Colonic mucosa (tissue), 4 donors: ENCODE results near the gene PTPRN2. TPM values are rescaled to one million over a fixed set of nuclear protein-coding genes. Genes with fewer than 3 reads are reported as not detected.
"Not testable (repeated sequence)": the region's sequence is repeated elsewhere in the genome, so short reads cannot be mapped to it uniquely, and the experiment has no call there.

Source experiments
- DNase-seq: peaks from one replicate; pipeline ENCODE4 v3.0.0-alpha.2; 2020
- H3K27ac ChIP-seq: fragments of 200-600 bp; one replicate; pipeline ENCODE4 v1.8.0; 2021
- H3K27me3 ChIP-seq: fragments of 200-600 bp; one replicate; pipeline ENCODE4 v1.8.0; 2021
- H3K36me3 ChIP-seq: fragments of 200-600 bp; one replicate; pipeline ENCODE4 v1.8.0; 2021
- H3K4me1 ChIP-seq: fragments of 200-600 bp; one replicate; pipeline ENCODE4 v1.8.0; 2021; ENCODE audit warnings: mild to moderate bottlenecking
- H3K4me3 ChIP-seq: fragments of 200-600 bp; one replicate; pipeline ENCODE4 v1.8.0; 2021
- H3K9ac ChIP-seq, 2 donors: one replicate each; pipeline ENCODE4 v1.7.0; 2013; ENCODE audit warnings: control low read depth in 2 of 2, low read depth in 2 of 2, low read length in 2 of 2
- H3K9me3 ChIP-seq: fragments of 200-600 bp; one replicate; pipeline ENCODE4 v1.8.0; 2021
- CTCF ChIP-seq: fragments of 200-600 bp; IDR thresholded peaks from one replicate; pipeline ENCODE4 v1.8.0; 2022; ENCODE audit warnings: antibody characterized with exemption, mild to moderate bottlenecking
- intact Hi-C: fragments of 100-400 bp; cut with DNase I; formaldehyde crosslinking; loops from one replicate; pipeline ENCODE4 v1.14.1; 2022
- total RNA-seq, 2 donors: library from RNA; stranded (reverse); fragmentation: NEBNext Ultra II Directional in 1 of 2; extraction: Animal tissue kit (Norgen Biotek cat#: 25700) in 1 of 2; gene quantifications; one replicate each; pipeline ENCODE4 v1.2.1, GENCODE V29; 2021
- donor health status: healthy.
- donor health status: DM: no; HTN: no; CAD: no.
- donor health status: DM: no; HTN: no; CAD: no.

Gene PTPRN2
- total RNA-seq, 2 donors from 2014 or later = 14.7 to 21.6 TPM

GRCh38 chr7:157984423-157985163, 603.0 kb downstream of the PTPRN2 start:
- no peak for DNase-seq
- Histone ChIP-seq H3K4me3 (no peak overlapping the region), H3K9ac (no peak overlapping the region), H3K36me3 (no peaks in the 10 kb centered on the region), H3K27ac (no peak overlapping the region), H3K27me3 (no peaks in the 10 kb centered on the region), H3K4me1 (no peaks in the 10 kb centered on the region), H3K9me3 (no peaks in the 10 kb centered on the region)
- intact Hi-C loops = no loop called here
- TF ChIP-seq CTCF = no peak

GRCh38 chr7:157983502-157984422, 603.9 kb downstream of the PTPRN2 start:
- intact Hi-C loops = no loop called here
- no peak overlapping the region for H3K9ac ChIP-seq
- no peak for DNase-seq

GRCh38 chr7:157981778-157982177, 605.8 kb downstream of the PTPRN2 start:
- DNase-seq = no peak
- Histone ChIP-seq H3K27ac (no peak overlapping the region), H3K27me3 (no peaks in the 10 kb centered on the region), H3K4me1 (no peaks in the 10 kb centered on the region), H3K36me3 (no peaks in the 10 kb centered on the region), H3K9me3 (no peaks in the 10 kb centered on the region), H3K4me3 (no peak overlapping the region), H3K9ac (no peak overlapping the region)
- intact Hi-C loops = no loop called here
- no peak for TF ChIP-seq CTCF

More at GRCh38 chr7:157983502-157984422, 603.9 kb downstream of the PTPRN2 start:
- H3K27ac ChIP-seq = no peak overlapping the region
- no peaks in the 10 kb centered on the region for H3K9me3 ChIP-seq
- no peaks in the 10 kb centered on the region for H3K4me1 ChIP-seq
- TF ChIP-seq CTCF = no peak
- no peaks in the 10 kb centered on the region for H3K27me3 ChIP-seq
- H3K4me3 ChIP-seq = no peak overlapping the region
- no peaks in the 10 kb centered on the region for H3K36me3 ChIP-seq

GRCh38 chr7:157980774-157981173, 606.8 kb downstream of the PTPRN2 start:
- H3K4me1 ChIP-seq = no peaks in the 10 kb centered on the region
- TF ChIP-seq CTCF = no peak
- DNase-seq = no peak
- no peaks in the 10 kb centered on the region for H3K36me3 ChIP-seq
- H3K4me3 ChIP-seq = no peak overlapping the region
- intact Hi-C loops = no loop called here
- no peak overlapping the region for H3K9ac ChIP-seq
- H3K27ac ChIP-seq = no peak overlapping the region
- no peaks in the 10 kb centered on the region for H3K27me3 ChIP-seq
- H3K9me3 ChIP-seq = no peaks in the 10 kb centered on the region

- H3K9me3 ChIP-seq, intact Hi-C loops, DNase-seq: not testable (repeated sequence)
These were observed 607.3 kb downstream of the PTPRN2 start for GRCh38 chr7:157980341-157980731.

More at GRCh38 chr7:157980341-157980731, 607.3 kb downstream of the PTPRN2 start:
- H3K4me3 ChIP-seq, H3K36me3 ChIP-seq, H3K27me3 ChIP-seq, H3K4me1 ChIP-seq, H3K27ac ChIP-seq, H3K9ac ChIP-seq: not testable (repeated sequence)
